ENCODE data around the gene NOSIP. TPM values are rescaled to one million over a fixed set of nuclear protein-coding genes. Genes with fewer than 3 reads are reported as not detected.

NOSIP gene
- total RNA-seq, 6 donors from 2014 or later: 30.3 to 72.3 (median 57.9) TPM

DNA sequence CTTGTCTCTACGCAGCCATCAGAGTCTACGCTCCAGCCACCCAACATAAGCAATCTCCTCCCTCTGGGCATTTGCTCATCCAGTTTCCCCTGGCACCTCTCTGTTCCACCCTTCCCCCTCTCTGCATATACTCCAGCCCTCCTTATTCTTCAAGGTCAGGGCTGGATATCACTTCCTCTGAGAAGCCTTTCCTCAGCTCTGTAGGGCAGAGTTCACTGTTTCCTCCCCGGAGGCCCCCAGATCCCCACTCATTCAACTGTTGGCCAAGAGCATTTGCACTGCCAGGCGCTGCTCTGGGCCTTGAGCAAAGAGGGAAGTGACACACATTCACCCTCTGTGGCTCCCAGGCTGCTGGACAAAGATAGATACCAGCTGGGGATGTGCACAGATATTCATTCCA is 64.6 kb downstream of the NOSIP start:
- ATAC-seq (ENCODE audit: low FRiP score in 2 of 2) (peak; percentile 47 to 64), DNase-seq (peak in 1 of 2 donors; percentile 72)
- Histone ChIP-seq H3K36me3 (peaks cover 0 to 31% (median 6%) of the 10 kb centered on the region in 4 donors), H3K4me1 (peaks cover 38 to 51% (median 43%) of the 10 kb centered on the region in 4 donors), H3K4me3 (no peak overlapping the region), H3K9me3 (no peaks in the 10 kb centered on the region), H3K27me3 (no peaks in the 10 kb centered on the region), H3K27ac (peak overlapping the region in 3 of 4 donors; percentile 48 to 68 (median 53))
- TF ChIP-seq EP300 (IDR thresholded peaks at IDR 0.05) (no peak), POLR2A (IDR thresholded peaks at IDR 0.05) (peak in 1 of 4 donors; percentile 40)
- 24 to 37% methylated on average over 4 of the region's 4 CpGs for WGBS, 2 donors

DNA sequence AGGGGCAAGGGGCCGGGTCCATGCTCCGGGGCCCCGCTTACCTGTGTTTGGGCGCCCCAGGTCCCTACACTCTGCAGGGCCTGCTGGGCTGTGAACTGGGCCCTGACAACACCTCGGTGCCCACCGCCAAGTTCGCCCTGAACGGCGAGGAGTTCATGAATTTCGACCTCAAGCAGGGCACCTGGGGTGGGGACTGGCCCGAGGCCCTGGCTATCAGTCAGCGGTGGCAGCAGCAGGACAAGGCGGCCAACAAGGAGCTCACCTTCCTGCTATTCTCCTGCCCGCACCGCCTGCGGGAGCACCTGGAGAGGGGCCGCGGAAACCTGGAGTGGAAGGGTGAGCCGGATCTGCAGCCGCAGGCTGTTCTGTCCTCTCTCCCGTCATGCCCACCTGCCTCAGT is 66.2 kb downstream of the NOSIP start:
- no peak for ATAC-seq (ENCODE audit: low FRiP score in 2 of 2)
- H3K4me1 ChIP-seq: peaks cover 38 to 51% (median 43%) of the 10 kb centered on the region in 4 donors

DNA sequence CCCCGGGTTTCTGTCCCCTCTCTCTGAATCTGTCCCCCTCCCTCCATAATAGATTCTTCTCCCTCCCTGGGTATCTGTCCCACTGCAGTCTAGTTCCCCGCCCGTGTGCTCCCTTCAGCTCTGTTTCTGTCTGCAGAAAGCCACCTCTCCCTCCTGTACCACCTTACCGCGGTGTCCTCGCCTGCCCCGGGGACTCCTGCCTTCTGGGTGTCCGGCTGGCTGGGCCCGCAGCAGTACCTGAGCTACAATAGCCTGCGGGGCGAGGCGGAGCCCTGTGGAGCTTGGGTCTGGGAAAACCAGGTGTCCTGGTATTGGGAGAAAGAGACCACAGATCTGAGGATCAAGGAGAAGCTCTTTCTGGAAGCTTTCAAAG is 66.6 kb downstream of the NOSIP start:
- Histone ChIP-seq H3K27me3 (no peaks in the 10 kb centered on the region), H3K9me3 (no peaks in the 10 kb centered on the region), H3K4me3 (peak overlapping the region in 3 of 4 donors; percentile 55 to 98 (median 88)), H3K36me3 (peaks cover 0 to 15% (median 1%) of the 10 kb centered on the region in 4 donors), H3K27ac (peak overlapping the region; percentile 90 to 96 (median 95)), H3K4me1 (peaks cover 38 to 51% (median 43%) of the 10 kb centered on the region in 4 donors)
- 41 to 54% methylated on average over 11 to 12 of the region's 12 CpGs for WGBS, 2 donors
- TF ChIP-seq POLR2A (IDR thresholded peaks at IDR 0.05): no peak
- no peak for TF ChIP-seq POLR2AphosphoS5 (IDR thresholded peaks at IDR 0.05)
- TF ChIP-seq EP300 (IDR thresholded peaks at IDR 0.05): no peak
- TF ChIP-seq, protein P1, sequence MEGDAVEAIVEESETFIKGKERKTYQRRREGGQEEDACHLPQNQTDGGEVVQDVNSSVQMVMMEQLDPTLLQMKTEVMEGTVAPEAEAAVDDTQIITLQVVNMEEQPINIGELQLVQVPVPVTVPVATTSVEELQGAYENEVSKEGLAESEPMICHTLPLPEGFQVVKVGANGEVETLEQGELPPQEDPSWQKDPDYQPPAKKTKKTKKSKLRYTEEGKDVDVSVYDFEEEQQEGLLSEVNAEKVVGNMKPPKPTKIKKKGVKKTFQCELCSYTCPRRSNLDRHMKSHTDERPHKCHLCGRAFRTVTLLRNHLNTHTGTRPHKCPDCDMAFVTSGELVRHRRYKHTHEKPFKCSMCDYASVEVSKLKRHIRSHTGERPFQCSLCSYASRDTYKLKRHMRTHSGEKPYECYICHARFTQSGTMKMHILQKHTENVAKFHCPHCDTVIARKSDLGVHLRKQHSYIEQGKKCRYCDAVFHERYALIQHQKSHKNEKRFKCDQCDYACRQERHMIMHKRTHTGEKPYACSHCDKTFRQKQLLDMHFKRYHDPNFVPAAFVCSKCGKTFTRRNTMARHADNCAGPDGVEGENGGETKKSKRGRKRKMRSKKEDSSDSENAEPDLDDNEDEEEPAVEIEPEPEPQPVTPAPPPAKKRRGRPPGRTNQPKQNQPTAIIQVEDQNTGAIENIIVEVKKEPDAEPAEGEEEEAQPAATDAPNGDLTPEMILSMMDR (IDR thresholded peaks at IDR 0.05): no peak
- ATAC-seq (ENCODE audit: low FRiP score in 2 of 2) (no peak), DNase-seq (no peak)

More for the DNA sequence above, 66.2 kb downstream of the NOSIP start:
- Histone ChIP-seq H3K9me3 (no peaks in the 10 kb centered on the region), H3K27ac (peak overlapping the region; percentile 90 to 96 (median 95)), H3K36me3 (peaks cover 0 to 15% (median 1%) of the 10 kb centered on the region in 4 donors), H3K27me3 (no peaks in the 10 kb centered on the region), H3K4me3 (peak overlapping the region in 3 of 4 donors; percentile 55 to 98 (median 88))
- WGBS, 2 donors: 71 to 76% methylated on average over 13 to 15 of the region's 21 CpGs
- TF ChIP-seq EP300 (IDR thresholded peaks at IDR 0.05) (no peak), POLR2AphosphoS5 (IDR thresholded peaks at IDR 0.05) (no peak), POLR2A (IDR thresholded peaks at IDR 0.05) (no peak)
- TF ChIP-seq, protein P1 (IDR thresholded peaks at IDR 0.05): no peak
- DNase-seq: no peak

DNA sequence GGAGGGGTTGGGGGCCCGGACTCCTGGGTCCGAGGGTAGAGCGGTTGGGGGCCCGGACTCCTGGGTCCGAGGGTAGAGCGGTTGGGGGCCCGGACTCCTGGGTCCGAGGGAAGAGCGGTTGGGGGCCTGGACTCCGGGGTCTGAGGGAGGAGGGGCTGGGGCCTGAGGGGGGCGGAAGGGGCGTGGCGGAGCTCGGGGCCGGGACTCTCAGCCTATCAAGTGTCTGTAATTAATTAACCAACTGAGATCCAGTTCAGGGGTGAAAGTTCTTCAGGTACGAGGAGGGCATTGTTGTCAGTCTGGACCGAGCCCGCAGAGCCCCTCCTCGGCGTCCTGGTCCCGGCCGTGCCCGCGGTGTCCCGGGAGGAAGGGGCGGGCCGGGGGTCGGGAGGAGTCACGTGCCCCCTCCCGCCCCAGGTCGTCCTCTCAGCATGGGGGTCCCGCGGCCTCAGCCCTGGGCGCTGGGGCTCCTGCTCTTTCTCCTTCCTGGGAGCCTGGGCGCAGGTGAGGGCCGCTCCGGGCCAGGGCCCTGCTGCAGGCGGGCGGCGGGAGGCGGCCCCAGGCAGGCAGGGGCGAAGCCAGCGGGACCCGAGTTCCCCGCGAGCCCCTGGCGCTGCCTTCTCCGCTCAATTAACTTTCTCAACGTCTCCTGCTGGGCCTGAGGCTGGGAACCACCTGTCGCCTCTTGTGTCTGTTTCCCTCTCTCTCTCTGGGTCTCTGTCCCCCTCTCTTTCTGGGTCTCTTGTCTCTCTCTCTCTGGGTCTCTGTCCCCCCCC is 67.2 kb downstream of the NOSIP start:
- H3K9me3 ChIP-seq: no peaks in the 10 kb centered on the region
- H3K4me1 ChIP-seq: peaks cover 38 to 51% (median 43%) of the 10 kb centered on the region in 4 donors
- 1 to 3% methylated on average over 7 to 23 of the region's 50 CpGs for WGBS, 2 donors

More for the DNA sequence above, 67.2 kb downstream of the NOSIP start:
- Histone ChIP-seq H3K36me3 (peaks cover 0 to 15% (median 1%) of the 10 kb centered on the region in 4 donors), H3K27ac (peak overlapping the region; percentile 90 to 96 (median 95)), H3K27me3 (no peaks in the 10 kb centered on the region), H3K4me3 (peak overlapping the region; percentile 15 to 98 (median 72))
- DNase-seq (peak; percentile 59 to 91), ATAC-seq (ENCODE audit: low FRiP score in 2 of 2) (peak; percentile 71 to 81)
- TF ChIP-seq POLR2A (IDR thresholded peaks at IDR 0.05) (no peak), EP300 (IDR thresholded peaks at IDR 0.05) (no peak), POLR2AphosphoS5 (IDR thresholded peaks at IDR 0.05) (peak in 1 of 2 donors; percentile 13)
- TF ChIP-seq, protein P1 (IDR thresholded peaks at IDR 0.05): no peak

All from upper lobe of left lung (tissue), 6 donors.